Right forelimb (tissue), 1 donor: ENCODE results near the gene GADD45GIP1.

Source experiments
- DNase-seq: peaks from one replicate; pipeline ENCODE4 v3.0.0-alpha.2; 2018

Gene GADD45GIP1

DNA sequence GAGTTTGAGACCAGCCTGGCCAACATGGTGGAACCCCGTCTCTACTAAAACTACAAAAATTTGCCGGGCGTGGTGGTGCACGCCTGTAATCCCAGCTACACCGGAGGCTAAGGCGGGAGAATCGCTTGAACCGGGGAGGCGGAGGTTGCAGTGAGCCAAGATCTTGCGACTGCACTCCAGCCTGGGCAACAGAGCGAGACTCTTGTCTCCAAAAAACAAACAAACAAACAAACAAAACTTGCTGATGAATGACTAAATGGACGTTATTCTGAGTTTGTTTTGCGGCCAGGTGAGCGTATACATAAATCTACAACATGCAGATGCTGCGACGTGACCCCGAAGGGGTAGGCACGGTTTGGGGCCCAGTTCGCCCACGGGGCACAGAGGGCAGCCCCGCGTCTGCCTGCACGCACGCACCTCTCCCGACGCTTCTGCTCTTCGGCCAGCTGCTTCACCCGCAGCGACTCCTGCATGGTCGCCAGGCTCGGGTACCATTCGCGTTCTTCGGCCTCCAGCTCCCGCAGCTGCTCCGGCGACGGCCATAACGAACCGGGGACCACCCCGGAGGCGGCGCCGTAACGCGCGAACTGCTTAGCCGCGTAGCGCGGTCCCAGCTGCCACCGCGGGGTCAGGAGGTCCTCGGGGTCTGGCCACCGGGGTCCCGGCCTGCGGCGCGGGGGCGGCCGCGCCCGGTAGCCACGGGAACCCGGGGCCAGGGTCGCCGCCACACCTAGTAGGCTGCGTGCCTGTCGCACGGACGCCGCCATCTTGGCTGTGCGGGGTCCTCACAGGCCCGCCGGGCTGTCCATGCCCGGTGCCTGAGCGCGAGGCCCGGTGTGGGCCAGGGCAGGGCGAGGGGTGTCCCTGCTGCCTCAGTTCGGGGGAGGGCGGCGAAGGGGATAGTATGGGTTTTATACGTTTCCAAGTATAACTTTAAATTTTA lies at the start of gene GADD45GIP1:
Gene GADD45GIP1 (minus strand): TSS at position 778 of the 943 bp plus-strand sequence. CDS start 11 bp downstream, at position 767.
- peak; percentile 86 for DNase-seq

DNA sequence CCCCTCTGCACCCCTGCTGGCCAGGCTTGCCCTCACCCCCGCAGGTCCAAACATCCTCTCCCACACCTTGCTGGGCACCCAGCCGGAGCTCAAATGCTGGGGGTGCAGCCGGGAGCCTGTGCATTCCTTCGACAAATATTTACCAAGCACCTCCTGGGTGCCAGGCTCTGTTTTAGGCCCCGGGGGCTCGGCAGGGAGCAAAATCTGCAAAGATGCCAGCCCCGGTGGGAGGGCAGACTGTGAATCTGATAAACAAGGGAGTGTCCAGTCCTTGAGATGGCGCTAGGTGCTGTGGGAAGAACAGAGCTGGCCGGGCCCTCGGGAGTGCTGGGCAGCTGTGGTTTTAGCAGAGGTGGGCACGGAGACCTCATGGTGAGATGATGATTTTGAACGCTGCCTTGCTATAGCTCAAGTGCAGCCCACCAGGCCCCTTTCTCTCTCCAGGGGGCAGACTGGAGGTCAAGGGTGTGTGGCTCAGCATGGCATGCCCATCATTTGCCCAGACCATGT lies 48.9 kb upstream of the GADD45GIP1 start:
- DNase-seq, result no peak

DNA sequence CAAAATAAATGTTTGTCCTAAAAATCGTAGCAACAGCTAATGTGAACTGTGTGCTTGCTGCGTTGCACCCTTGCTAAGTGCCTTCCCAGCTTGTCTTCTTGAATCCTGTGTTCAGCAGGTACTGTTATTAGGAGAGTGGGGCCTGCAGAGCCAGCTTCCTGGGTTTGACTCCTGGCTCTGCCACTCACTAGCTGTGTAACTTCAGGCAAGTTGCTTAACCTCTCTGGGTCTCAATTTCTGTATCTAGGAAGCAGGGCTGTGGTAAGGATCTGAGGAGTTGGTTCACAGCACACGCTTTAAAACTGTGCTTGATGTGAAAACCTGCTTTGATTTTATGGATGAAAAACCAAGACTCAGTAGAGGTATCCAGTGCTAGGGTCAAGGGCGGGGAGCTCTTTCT lies 48.2 kb upstream of the GADD45GIP1 start:
- no peak for DNase-seq

DNA sequence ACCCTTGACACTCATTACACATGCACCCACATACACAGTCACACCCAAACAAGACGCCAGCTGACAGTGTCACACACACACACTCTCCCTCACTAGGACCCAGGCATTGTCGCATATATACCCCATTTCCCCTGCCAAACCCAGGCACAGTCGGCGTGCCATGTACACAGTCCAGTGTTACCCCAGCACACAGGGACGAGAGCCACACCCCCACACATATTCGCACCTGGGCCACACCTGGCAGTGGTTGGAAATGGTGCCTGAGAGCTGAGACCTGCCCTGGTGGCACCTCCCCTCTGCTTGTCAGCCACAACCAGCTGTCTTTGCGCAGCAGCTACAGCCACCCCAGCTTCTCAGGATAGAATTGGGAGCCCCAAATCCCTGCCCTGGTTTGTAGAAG lies 47.2 kb upstream of the GADD45GIP1 start:
- no peak for DNase-seq

DNA sequence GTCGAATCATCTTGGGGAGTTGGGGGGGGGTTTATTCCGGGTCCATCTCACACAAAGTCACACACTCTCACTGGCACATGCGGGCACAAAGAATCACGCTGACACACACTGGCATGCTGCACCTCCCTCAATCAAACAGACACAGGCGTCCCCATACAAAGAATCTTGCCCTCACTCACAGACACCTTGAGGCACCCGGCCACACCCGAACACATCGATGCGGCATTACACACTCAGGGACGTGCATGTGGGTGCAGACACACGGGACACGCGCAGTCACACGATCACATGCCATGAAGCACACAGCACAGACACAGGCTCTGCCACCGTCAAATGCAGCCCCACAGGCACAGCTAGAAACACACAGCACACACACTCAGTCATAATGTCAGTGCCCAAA lies 46.1 kb upstream of the GADD45GIP1 start:
- no peak for DNase-seq

DNA sequence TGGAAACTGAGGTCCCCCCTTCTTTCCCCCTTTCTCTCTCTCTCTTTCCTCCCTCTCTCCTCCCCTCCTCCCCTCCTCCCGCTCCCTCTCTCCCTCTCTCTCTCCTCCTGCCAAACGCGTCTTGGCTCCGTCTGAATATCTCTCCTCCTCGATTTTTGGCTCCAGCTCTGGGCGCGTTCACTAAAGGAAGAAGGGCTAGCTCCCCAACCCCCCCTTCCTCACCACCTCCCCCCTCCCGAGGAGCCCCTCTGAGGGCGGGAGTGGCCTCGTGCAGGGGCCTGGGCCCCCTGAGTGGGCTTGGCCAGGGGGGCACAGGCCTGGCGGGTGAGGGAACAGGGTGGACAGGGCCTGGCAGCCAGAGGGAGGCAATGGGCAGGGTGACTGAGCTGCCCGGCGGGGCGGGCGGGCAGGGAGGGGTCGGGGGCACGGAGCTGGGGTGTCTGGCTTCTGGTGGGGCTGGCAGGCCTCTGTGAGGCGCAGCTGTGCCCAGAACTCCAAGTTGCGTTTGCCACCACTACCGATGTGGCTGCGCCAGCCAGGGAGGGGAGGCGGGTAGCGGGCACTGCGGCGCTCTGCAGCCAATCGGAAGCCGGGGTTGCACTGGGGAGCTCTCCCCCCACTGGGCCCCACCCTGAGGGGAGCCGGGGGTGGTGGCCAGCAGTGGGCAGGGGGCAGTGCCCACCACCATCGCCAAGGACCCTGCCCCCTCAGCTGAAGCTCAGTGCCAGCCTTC lies 45.3 kb upstream of the GADD45GIP1 start:
- DNase-seq, result peak; percentile 91

DNA sequence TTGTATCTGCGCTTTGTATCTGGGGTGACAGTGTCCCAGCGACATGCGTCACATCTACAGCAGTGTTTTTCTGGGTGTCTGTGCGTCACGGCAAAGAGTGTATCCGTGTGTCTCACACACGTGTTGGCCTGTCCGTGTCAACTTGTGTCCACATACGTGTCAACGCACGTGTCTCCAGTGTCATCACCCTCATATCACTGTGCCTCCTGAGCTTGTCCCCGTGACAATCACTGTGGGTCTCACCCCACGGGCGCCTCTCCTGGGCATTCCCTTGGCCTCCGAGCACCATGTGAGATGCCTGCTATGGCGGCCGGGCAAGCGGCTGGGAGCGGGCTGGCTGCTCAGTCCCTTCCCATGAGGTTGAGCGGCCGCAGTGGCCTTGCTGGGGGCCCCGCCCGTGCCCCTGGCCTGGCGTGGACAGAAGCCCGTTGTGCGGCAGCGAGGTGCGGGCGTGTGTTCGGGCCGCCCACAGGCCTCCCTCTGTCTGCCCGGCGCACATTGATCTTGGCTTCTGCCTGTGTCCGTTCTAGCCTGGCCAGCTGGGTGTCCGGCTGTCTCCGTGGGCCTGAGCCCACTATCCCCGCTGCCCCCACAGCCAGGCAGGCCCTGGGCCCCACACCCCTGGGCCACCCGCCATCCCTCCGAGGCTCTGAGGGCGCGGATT lies 44.6 kb upstream of the GADD45GIP1 start:
- peak; percentile 73 for DNase-seq

DNA sequence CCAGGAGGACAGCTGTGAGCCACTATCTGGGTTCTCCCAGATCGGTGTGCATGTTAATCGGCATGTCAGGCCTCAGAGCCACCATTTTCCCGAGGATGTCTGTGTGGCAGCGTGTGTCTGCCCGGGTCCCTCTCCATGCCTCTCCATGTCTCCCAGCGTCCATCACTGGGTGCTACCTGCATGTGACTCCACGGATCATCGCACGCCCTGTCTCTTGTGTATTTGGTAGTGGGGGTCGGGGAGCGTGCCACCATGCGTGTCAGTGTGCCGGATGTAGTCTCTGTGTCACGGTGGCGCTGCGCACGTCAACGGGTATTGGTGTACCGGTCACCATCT lies 44.1 kb upstream of the GADD45GIP1 start:
- no peak for DNase-seq

DNA sequence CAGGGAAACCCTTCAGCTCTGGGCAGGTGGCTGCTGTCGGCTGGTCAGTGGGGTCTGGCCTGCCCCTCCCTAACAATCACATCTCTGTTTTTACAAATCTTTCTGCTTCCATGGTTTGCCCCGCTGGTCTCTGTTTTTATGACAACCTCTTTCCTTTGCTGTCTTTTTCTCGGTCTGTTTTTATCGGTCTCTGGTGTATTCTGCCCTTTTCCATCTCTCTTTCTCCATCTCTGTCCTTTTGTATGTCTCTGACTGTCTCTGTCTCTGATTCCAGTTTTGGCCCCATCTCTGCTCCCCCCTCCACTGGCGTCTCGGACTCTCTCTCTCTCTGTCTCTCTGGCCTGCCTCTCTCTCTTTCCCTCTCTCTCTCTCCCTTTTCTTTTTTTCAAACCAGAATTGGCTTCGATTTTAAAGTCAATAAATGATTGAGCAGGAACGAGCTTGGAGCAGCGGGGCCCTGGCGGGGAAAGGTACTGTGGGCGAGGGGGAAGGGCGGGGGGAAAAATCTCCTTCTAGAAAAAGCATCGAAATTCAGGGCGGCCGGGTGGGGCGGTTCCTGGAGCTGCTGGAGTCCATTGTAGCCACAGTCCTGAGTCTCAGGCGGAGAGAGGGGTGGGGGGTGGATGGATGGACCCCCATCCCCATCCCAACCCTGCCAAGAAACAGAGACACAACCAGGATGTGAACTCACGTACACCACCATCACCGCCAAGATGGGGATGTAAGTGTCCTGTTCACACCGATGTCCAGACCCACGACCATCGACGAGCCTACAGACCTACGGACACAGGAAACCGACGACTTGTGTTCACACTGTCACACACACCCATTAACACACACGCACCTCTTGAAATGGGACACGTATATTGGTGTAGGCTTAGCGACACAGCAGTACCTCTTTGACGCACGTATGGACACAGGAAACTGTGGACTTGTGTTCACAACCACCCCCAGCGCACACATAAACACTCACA lies 41.2 kb upstream of the GADD45GIP1 start:
- peak; percentile 80 for DNase-seq

DNA sequence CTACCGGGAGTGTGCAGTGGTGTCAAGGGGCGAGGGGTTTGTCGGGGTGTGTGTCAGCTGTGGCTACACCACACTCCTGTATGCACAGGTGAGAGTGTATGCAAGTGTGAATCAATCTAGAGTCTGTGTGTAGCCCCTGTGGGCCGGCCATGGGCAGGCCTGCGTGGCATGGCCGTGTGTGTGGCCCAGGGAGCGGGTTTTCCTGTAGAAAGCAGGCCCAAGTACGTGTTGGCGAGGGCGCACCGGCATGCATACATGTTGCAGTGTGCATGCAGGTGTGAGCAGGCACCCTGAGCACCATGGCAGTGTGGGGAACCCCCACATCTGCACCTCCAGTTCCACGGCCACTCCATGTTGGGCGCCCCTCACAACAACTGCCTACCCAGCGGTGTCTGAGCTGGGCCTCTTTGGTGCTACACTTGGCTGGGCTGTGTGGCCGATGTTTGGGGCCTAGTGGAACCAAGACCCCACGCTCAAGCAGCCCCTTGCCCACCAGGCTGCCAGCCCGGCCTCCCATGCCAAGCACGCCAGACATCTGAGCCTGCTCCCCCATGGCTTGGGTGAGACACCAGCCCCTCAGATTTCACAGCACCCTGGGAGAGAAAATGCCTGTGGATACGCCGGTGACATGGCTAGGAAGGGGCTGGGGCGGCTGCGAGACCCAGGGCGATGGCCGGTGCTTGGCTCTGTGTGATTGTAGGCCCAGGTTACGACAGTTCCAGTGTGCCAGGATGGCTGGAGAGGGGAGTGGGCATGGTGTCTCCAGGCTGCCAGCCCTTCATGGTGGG lies 40.4 kb upstream of the GADD45GIP1 start:
- no peak for DNase-seq

DNA sequence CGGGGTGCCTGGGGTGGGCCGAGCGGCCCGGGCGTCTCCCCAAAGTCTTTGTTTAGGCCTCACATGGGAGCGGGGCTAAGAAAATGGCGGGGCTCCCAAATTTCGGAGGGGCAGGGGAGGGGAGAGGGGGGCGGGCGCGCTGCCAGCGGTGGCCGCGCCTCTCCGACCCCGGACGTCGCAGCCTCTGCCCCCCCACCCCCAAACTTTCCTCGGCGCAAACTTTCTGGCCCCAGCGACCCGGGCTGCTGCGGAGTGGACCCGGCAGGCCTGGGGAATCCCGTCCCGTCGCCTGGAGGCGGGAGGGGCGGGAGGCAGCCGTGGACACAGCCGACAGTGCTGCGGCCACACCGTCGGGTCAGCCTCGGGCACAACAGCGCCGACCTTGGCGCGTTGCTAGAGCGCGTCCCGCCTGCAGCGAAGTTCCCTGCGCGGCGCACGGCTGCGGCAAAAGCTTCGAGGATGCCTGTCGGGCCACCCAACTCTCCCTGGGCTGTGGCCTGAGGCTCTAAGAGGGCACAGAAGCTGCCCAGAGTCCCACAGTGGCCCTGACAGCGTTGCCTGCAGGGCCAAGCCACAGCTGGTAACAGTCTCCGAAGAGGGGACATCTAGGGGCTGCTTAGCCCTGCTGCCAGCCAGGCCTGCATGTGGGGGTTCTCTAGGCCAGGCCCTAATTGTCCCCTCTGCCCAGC lies 39.5 kb upstream of the GADD45GIP1 start:
- peak; percentile 72 for DNase-seq

DNA sequence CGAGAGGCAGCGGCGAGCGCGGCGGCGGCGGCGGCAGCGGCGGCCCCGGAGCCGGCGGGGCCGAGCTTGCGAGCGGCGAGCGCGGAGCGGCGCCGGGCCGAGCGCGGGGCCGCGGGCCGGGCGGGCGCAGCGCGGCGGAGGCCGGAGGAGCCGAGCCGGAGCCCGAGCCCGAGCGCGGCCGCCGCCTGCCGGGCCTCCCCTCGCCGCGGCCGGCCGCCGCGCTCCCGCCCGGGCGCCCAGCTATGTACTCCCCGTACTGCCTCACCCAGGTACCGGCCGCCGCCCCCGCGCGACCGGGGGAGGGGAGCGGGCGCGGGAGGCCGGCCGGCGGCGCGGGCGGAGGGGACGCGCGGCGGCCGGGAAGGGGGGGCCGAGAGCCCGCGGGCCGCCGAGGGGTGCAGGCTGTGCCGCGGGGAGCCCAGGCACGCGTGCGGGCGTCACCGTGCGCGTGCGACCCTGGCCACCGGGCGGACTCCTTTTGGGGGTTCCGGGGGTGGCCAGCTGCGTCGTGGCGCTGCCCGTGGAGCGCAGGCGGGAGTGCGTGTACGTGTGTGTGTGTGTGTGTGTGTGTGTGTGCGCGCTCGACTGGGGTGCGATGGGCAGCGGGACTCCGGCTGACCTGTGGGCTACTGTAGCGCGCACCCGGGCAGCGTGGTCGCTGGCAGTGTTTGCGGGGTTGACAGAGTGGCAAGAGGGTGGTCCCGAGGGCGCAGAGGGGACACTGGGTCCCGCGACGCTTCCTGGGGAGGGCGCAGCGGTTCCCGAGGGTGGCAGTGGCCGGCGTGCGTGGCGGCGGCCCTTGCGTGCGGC lies 38.8 kb upstream of the GADD45GIP1 start:
- peak; percentile 71 for DNase-seq

DNA sequence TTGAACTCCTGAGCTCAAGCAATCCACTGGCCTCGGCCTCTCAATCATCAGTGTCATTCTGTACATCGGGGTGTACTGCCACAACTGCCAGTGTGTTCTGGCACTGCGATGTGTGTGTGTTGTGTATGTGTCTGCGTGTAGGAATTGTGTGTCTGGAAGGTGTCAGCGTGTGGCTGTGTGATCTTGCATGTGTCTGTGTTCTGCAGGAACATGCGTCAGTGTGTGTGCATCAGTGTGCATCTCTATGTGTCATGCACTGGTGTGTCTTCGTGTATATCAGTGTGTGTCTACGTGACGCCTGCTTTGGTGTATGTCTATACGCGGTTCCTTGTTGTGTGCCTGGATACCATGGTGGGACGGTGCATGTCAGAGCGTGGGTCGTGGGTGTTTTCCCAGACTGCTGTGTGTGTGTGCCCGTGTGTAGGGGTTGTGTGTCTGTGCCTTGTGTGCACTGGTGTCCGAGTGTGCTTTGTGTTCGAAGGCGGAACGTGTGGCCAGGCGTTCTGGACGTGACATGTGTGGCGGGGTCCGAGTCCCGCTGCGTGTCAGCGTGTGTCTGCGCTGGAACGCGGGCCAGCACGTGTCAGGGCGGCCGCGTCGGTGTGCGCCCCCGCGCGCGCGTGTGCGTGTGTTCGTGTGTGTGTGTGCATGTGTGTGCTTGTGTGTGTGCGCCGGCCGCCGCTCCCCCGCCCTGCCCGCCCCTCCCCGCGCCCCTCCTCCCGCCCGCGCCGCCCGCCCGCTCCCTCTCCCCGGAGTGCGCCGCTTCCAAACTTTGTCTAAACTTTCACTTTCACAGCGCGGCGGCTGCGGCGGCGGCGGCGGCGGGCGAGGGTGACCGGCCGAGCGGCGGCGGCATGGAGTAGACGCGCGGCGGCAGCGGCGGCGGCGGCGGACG lies 37.9 kb upstream of the GADD45GIP1 start, which contains the start of gene NFIX:
Gene NFIX (plus strand): TSS at position 775 of the 895 bp plus-strand sequence. CDS start 363 bp downstream, outside the sequence.
- DNase-seq, result peak; percentile 86

DNA sequence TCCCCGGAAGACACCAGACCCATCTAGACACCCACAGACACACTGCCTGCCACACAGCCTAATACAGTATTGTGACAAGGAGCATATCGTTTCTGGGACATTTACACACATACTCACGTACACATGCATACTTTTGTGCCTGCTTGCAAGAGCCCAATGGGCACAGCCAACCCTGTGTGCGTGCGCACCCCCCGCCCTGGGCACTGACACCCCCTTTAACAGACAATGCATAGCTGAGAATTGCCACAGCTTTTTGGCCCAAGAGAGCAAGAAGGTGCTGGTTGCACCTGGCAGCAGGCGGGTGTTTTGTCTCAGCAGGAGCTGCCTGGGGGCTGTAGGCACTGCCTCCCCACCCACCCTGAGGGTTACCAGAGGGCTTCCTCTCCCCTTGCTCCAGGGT lies 36.5 kb upstream of the GADD45GIP1 start:
- DNase-seq, result no peak

DNA sequence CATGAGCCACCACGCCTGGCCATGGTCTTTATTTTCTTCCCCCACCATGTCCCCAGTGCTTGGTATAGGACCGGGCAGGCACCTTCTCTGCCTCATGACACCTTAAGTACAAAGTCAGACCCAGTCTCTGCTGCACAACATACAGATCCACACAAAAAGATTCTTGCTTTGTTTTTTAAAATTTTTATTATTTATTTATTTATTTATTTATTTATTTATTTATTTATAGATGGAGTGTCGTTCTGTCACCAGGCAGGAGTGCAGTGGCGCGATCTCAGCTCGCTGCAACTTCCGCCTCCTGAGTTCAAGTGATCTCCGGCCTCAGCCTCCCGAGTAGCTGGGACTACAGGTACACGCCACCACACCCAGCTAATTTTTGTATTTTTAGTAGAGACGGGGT lies 35.7 kb upstream of the GADD45GIP1 start:
- no peak for DNase-seq

DNA sequence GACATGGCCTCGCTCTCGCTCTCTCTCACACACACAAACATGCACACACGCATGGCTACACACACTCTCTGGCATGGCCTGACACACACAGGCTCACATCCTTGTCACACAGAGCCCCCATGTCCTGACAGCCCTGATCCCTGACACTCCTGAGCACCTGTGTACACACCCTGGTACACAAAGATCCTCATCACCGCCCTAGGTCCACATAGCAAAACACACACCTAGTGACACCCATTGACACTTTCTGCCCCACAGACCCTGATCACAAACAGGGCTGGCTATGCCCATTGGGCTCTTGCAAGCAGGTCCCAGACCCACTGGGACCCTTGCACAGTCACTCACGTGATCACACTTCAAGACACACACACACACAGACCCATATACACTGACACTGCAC lies 34.3 kb upstream of the GADD45GIP1 start:
- no peak for DNase-seq

DNA sequence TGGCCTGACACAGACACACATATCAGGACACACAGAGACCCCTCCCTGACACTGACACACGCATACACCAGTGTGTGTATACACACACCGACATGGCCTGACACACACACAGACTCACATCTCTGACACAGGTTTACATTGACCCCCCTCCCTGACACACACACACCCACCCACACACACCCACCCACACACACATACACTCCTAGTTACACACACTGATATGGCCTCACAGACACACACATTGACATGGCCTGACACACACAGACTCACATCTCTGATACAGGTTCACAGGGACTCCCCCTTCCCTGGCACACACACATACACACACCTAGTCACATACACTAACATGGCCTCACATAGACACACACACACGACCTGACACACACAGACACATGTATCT lies 33.8 kb upstream of the GADD45GIP1 start:
- no peak for DNase-seq

DNA sequence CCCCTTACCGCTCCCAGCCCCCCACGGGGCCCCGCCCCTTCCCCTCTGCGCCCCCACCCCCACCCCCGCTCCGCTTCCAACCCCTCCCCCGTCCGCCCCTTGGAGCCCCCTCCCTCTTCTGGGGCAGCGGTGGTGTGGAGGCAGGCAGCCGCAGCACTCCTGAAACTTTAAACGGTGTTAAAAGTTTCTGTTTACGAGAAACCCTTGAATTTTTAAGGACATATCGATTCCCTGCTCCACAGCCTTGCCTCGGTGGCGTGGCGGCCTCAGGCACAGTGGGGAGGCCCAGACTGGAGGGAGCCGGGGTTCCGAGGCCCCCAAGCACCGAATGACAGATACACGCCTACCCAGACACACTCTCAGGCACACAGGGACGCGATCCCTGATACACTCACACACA lies 33.4 kb upstream of the GADD45GIP1 start:
- no peak for DNase-seq
